Measurements from ENCODE around the gene GLI3.

GRCh38 chr7:42210333-42210732 lies 26.7 kb downstream of the GLI3 start:
- TF ChIP-seq CTCF (tag by site-specific recombination; IDR thresholded peaks at IDR 0.05) (no peak), BCL11A (tag by site-specific recombination; IDR thresholded peaks at IDR 0.05; ENCODE audit: low read depth) (no peak), ZNF768 (tag by site-specific recombination; IDR thresholded peaks at IDR 0.05) (no peak), ZNF629 (tag by site-specific recombination; IDR thresholded peaks at IDR 0.05) (no peak), SALL2 (tag by site-specific recombination; IDR thresholded peaks at IDR 0.05; ENCODE audit: borderline replicate concordance) (no peak), RBAK (tag by site-specific recombination; IDR thresholded peaks at IDR 0.05) (no peak), ZBTB11 (tag by site-specific recombination; conservative IDR thresholded peaks at IDR 0.05; ENCODE audit: low read depth) (no peak), GFI1B (tag by site-specific recombination; IDR thresholded peaks at IDR 0.05) (no peak)
